Fibroblast of mammary gland (primary cell): Measurements from ENCODE around the gene LZTR1.
"Not testable (repeated sequence)": the region's sequence is repeated elsewhere in the genome, so short reads cannot be mapped to it uniquely, and the experiment has no call there.

ENCODE experiments used
- DNase-seq: peaks from one replicate; pipeline ENCODE4 v3.0.0-alpha.2; 2010; ENCODE audit warnings: low read depth
- H3K4me3 ChIP-seq: 2 replicates; pipeline ENCODE4 v1.5.1; 2011; ENCODE audit warnings: low read depth, mild to moderate bottlenecking, low read length, moderate library complexity; ENCODE audit not compliant: control insufficient read depth
- TF ChIP-seq, protein P1 (sequence below): conservative IDR thresholded peaks from 2 replicates; pipeline ENCODE4 v1.5.1; 2011; ENCODE audit warnings: low read depth, low read length, inconsistent platforms; ENCODE audit not compliant: control insufficient read depth, insufficient read depth

The LZTR1 gene

DNA sequence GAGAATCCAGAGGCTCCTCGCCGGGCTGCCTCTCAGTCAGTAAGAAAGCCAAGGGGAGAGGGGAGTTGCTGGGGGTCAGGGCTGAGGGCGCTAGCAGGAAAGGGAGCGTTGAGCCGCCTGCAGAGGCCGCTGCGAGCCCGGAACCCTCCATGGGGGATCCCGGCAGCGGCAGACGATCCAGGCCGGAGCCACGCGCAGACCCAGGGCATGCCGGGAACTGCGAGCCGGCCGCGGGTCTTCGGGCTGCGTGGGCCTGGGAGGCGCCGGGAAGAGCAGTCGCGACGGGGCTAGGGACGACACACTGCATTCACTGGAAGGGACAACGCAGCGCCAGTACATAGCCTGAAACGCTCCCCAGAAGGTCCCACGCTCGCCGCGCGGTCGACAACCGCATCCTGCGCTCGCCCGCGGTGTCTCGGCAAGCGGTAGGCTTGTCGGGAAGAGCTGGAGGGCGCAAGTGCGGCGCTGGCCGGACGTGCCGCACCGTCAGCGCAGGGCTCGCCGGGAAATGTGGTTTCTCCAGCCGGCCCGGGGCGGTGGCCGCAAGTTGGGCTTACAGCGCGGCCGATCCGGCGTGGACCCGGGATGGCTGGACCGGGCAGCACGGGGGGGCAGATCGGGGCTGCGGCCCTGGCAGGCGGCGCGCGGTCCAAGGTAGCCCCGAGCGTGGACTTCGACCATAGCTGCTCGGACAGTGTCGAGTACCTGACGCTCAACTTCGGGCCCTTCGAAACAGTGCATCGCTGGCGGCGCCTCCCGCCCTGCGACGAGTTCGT is at the start of gene LZTR1:
Gene LZTR1 (plus strand): TSS at position 511 of the 776 bp plus-strand sequence. CDS start 75 bp downstream, at position 586.
- peak within 1 kb of the TSS; percentile 95 for H3K4me3 ChIP-seq
- TF ChIP-seq, protein P1, sequence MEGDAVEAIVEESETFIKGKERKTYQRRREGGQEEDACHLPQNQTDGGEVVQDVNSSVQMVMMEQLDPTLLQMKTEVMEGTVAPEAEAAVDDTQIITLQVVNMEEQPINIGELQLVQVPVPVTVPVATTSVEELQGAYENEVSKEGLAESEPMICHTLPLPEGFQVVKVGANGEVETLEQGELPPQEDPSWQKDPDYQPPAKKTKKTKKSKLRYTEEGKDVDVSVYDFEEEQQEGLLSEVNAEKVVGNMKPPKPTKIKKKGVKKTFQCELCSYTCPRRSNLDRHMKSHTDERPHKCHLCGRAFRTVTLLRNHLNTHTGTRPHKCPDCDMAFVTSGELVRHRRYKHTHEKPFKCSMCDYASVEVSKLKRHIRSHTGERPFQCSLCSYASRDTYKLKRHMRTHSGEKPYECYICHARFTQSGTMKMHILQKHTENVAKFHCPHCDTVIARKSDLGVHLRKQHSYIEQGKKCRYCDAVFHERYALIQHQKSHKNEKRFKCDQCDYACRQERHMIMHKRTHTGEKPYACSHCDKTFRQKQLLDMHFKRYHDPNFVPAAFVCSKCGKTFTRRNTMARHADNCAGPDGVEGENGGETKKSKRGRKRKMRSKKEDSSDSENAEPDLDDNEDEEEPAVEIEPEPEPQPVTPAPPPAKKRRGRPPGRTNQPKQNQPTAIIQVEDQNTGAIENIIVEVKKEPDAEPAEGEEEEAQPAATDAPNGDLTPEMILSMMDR: peak; percentile 48
- DNase-seq: peak; percentile 76

DNA sequence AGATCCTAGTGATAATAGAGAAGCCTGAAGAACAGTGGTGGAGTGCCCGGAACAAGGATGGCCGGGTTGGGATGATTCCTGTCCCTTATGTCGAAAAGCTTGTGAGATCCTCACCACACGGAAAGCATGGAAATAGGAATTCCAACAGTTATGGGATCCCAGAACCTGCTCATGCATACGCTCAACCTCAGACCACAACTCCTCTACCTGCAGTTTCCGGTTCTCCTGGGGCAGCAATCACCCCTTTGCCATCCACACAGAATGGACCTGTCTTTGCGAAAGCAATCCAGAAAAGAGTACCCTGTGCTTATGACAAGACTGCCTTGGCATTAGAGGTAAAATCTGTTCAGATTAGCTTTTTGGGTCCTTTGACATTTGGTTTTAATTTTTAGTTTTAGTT is 48.2 kb upstream of the LZTR1 start:
- no peak for DNase-seq
- TF ChIP-seq, protein P1: no peak
- no peak overlapping the region for H3K4me3 ChIP-seq

DNA sequence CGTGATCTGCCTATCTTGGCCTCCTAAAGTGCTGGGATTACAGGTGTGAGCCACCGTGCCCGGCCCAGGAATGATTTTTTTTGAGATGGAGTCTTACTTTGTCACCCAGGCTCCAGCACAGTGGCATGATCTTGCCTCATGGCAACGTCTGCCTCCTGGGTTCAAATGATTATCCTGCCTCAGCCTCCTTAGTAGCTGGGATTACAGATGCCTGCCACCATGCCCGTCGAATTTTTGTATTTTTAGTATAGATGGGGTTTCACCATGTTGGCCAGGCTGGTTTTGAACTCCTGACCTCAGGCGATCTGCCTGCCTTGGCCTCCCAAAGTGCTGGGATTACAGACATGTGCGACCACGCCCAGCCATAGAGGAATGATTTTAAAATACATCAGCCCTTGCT is 47.0 kb upstream of the LZTR1 start:
- not testable (repeated sequence) for H3K4me3 ChIP-seq, DNase-seq

DNA sequence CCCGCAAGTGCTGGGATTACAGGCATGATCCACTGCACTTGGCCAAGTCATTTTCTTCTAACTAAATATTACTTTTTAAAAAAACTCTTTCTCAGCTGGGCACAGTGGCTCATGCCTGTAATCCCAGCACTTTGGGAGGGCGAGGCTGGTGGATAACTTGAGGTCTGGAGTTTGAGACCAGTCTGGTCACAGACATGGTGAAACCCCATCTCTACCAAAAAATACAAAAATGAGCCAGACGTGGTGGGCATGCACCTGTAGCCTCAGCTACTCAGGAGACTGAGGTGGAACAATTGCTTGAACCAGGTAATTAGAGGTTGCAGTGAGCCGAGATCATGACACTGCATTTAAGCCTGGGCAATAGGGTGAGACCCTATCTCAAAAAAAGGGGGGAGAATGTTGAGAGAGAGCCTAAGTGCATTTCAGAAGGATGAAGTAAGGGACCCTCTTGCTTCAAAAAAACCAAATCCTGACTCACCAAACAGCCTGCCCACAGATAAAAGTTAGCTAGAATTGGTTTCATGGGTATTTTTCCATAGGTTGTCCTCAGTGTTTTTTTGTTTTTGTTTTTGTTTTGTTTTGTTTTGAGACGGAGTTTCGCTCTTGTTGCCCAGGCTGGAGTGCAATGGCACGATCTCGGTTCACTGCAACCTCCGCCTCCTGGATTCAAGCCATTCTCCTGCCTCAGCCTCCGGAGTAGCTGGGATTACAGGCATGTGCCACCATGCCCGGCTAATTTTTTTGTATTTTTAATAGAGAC is 46.1 kb upstream of the LZTR1 start:
- not testable (repeated sequence) for DNase-seq, H3K4me3 ChIP-seq

DNA sequence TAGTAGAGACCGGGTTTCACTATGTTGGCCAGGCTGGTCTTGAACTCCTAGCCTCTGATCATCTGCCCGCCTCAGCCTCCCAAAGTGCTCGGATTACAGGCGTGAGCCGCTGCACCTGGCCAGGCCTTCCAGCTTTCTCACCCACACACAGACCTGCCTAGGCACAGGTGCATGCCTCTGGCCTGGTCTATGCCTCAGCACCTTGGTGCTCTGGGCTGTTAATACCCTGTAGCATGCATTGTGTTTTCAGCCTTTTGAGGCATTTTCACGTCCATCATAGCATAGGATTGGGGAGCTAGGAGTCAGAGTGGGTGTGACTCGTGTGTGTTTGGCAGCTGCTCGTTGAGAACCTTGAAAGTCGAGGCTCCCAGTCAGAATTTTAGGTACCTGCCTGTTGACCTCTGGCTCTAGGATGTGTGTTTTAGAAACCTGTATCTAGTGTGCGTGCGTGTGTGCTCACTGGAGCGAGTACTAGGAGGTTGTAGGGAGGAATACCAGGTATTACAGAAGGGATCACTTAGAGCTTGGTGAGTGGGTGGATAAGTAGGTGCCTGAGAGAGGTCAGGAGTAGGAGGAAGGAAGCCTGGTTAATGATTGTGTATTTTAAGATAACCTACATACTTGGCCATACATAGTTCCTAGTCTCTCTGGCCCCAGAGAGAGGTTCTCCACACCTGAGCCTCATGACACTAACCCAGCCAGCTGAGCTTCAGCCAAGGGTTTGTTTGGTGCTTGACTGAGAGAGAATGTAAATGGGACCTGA is 44.9 kb upstream of the LZTR1 start:
- TF ChIP-seq, protein P1: no peak
- H3K4me3 ChIP-seq: no peak overlapping the region
- no peak for DNase-seq

DNA sequence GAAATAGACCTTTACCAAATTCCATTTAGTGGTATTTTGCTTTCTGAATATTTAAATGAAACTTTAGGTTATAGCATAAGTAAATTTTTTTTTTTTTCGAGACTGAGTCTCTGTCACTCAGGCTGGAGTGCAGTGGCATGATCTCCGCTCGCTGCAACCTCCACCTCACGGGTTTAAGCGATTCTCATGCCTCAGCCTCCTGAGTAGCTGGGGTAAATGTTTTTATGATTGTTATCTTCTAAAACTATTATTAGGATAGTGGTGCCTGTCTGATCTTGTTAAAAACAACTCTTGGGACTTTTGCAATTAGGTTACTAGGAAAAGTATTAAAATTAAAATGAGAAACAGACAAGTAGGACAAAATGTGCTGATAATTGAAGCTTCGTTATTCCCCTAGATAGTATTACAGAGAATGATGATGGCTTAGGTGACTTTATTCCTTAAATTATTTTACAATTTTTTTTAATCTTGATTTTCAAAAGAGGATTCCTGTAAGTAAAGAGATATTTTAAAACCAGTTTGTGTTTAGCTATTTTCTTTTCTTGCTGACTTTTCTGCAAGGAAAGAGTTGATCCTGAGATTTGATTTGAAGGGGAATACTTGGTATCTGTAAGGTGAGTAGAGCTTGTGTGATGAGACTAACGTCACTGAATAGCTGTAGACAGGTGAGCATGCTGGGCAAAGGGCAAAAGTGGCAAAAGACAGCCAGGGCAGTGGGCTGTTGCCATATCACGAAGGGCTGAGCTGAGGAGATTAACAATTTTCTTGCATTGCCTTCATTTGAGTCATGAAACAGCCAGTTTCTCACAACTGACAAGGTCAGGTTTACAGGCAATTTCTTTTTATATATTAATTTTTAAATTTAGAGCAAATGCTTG is 44.1 kb upstream of the LZTR1 start:
- TF ChIP-seq, protein P1: no peak

DNA sequence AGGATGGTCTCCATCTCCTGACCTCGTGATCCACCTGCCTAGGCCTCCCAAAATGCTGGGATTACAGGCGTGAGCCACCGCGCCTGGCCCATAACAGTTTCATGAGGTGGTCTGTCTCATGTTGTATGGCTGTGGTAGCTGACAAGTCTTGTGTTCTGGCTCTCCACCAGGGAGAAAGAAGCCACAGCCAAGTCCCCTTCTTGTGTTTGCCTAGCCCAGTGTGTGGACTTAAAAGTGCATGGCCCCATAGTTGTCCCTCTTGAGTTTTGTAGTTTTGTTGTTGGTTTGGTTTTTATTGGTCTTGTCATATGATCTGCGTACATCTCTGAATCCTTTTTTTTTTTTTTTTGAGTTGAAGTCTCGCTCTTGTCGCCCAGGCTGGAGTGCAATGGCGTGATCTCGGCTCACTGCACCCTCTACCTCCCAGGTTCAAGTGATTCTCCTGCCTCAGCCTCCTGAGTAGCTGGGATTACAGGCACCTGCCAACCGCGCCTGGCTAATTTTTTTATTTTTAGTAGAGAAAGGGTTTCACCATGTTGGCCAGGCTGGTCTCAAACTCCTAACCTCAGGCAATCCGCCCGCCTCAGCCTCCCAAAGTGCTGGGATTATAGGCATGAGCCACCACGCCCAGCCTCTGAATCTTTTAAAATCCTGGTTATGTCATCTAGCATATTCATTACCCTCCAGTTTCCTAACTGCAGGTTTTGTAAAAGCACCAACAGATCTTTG is 42.5 kb upstream of the LZTR1 start:
- H3K4me3 ChIP-seq, DNase-seq: not testable (repeated sequence)

More for the DNA sequence above, 44.1 kb upstream of the LZTR1 start:
- no peak for DNase-seq
- H3K4me3 ChIP-seq: no peak overlapping the region
